ENCODE results near the gene IGSF9B.

DNA sequence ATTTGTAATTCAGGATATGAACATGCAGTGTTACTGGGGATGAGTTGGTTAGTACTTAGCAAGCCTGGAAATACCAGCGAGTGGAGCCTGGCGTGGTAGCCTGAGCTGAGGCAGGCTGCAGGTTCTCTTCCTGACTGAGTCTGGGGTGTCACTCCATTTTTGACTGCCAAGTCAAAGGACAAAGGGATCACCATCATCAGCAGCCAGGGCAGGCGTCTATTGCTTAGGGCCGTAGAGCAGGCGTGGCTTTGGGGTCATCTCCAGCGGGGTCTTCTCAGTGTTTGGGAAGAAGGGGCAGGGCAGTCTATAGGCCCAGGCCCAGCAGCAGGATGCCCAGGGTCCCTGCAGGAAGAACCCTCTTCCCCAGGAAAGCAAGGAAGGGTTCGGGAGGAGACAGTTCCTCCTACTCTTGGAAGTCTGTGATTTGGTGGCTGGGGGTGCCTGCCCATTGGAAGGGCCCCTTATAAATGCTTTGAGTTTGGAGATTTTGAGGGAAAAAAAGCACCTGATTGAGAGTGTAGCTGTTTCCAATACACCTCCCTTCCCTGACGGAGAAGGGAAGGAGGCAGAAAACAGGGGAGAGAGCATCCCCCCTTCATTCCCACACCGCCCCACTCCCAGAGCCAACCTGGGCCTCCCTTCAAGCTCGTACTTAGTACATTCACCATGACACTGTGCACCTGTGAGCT is 60.0 kb downstream of the IGSF9B start:
- TF ChIP-seq, protein P1, sequence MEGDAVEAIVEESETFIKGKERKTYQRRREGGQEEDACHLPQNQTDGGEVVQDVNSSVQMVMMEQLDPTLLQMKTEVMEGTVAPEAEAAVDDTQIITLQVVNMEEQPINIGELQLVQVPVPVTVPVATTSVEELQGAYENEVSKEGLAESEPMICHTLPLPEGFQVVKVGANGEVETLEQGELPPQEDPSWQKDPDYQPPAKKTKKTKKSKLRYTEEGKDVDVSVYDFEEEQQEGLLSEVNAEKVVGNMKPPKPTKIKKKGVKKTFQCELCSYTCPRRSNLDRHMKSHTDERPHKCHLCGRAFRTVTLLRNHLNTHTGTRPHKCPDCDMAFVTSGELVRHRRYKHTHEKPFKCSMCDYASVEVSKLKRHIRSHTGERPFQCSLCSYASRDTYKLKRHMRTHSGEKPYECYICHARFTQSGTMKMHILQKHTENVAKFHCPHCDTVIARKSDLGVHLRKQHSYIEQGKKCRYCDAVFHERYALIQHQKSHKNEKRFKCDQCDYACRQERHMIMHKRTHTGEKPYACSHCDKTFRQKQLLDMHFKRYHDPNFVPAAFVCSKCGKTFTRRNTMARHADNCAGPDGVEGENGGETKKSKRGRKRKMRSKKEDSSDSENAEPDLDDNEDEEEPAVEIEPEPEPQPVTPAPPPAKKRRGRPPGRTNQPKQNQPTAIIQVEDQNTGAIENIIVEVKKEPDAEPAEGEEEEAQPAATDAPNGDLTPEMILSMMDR (IDR thresholded peaks at IDR 0.05; ENCODE audit: insufficient read depth, low read length, poor library complexity, severe bottlenecking), result no peak
- no peak for TF ChIP-seq EZH2phosphoT487 (conservative IDR thresholded peaks at IDR 0.05; ENCODE audit: low read length)
